Endodermal cell (in vitro differentiated cells): ENCODE results near the gene PDE4D. TPM values are rescaled to one million over a fixed set of nuclear protein-coding genes. Genes with fewer than 3 reads are reported as not detected.

Source experiments
- DNase-seq: peaks from one replicate; pipeline ENCODE4 v3.0.0-alpha.2; 2017
- H3K27ac ChIP-seq: 2 replicates; pipeline ENCODE4 v1.5.1; 2013; ENCODE audit warnings: mild to moderate bottlenecking, low read depth, low read length, moderate library complexity
- H3K27me3 ChIP-seq: 2 replicates; pipeline ENCODE4 v1.6.1; 2013; ENCODE audit warnings: mild to moderate bottlenecking, low read length, moderate library complexity; ENCODE audit not compliant: insufficient read depth, control insufficient read depth, poor library complexity, severe bottlenecking
- H3K36me3 ChIP-seq: 2 replicates; pipeline ENCODE4 v1.7.0; 2013; ENCODE audit warnings: mild to moderate bottlenecking, low read length, moderate library complexity; ENCODE audit not compliant: control insufficient read depth, insufficient read depth
- H3K4me1 ChIP-seq: one replicate; pipeline ENCODE4 v1.7.0; 2013; ENCODE audit warnings: low read length; ENCODE audit not compliant: control insufficient read depth, insufficient read depth
- H3K4me3 ChIP-seq: 2 replicates; pipeline ENCODE4 v1.5.1; 2013; ENCODE audit warnings: mild to moderate bottlenecking, low read length, moderate library complexity
- H3K9ac ChIP-seq: 2 replicates; pipeline ENCODE4 v1.6.1; 2013; ENCODE audit warnings: mild to moderate bottlenecking, low read length, moderate library complexity; ENCODE audit not compliant: poor library complexity, severe bottlenecking; ENCODE audit errors: extremely low read depth
- H3K9me3 ChIP-seq: 2 replicates; pipeline ENCODE4 v1.6.1; 2013; ENCODE audit warnings: mild to moderate bottlenecking, low read length, moderate library complexity; ENCODE audit not compliant: control insufficient read depth
- H3K27ac Mint-ChIP-seq: 2 replicates; pipeline ENCODE4 v1.8.0; 2020; ENCODE audit warnings: mixed read lengths
- H3K27me3 Mint-ChIP-seq: 2 replicates; pipeline ENCODE4 v1.8.0; 2021; ENCODE audit warnings: mild to moderate bottlenecking, mixed read lengths; ENCODE audit not compliant: insufficient read depth
- H3K36me3 Mint-ChIP-seq: 2 replicates; pipeline ENCODE4 v1.8.0; 2020; ENCODE audit warnings: low read depth, mixed read lengths
- H3K4me1 Mint-ChIP-seq: 2 replicates; pipeline ENCODE4 v1.8.0; 2020; ENCODE audit warnings: mixed read lengths
- H3K4me3 Mint-ChIP-seq: 2 replicates; pipeline ENCODE4 v1.8.0; 2020; ENCODE audit warnings: mild to moderate bottlenecking, moderate library complexity, mixed read lengths
- H3K9me3 Mint-ChIP-seq: 2 replicates; pipeline ENCODE4 v1.8.0; 2020; ENCODE audit warnings: mild to moderate bottlenecking, mixed read lengths
- WGBS, 2 experiments: methylation state at CpG; one replicate each; pipeline versions ENCODE4 v1.1.5 to v1.1.7; 2013; ENCODE audit warnings: missing lambda C conversion rate in 2 of 2, mixed read lengths in 1 of 2; ENCODE audit not compliant: insufficient coverage in 1 of 2, insufficient read length in 1 of 2; 5-methylcytosine and 5-hydroxymethylcytosine counted together
- total RNA-seq, 2 donors: library from RNA; stranded (reverse); fragmentation: NEBNext Ultra II Directional in 1 of 2; extraction: Animal tissue kit (Norgen Biotek cat#: 25700) in 1 of 2; gene quantifications; 2 replicates in 1 of 2; 3 replicates in 1 of 2; pipeline ENCODE4 v1.2.1, GENCODE V29; 2021
- TF ChIP-seq, protein P1 (sequence below): fragments of 200-600 bp; sonication (generic); conservative IDR thresholded peaks from 2 replicates; pipeline ENCODE4 v1.5.0; 2021; ENCODE audit warnings: antibody characterized with exemption, mild to moderate bottlenecking

PDE4D gene
- total RNA-seq, 2 donors from 2014 or later, result 9.2 to 11.4 TPM

GRCh38 chr5:59257488-59258400 lies 635.8 kb downstream of the PDE4D start:
- Histone ChIP-seq H3K4me1 (no peaks in the 10 kb centered on the region), H3K27ac (no peak overlapping the region), H3K4me3 (no peak overlapping the region), H3K9ac (no peak overlapping the region), H3K27me3 (no peaks in the 10 kb centered on the region), H3K36me3 (no peaks in the 10 kb centered on the region), H3K9me3 (no peaks in the 10 kb centered on the region)
- no peak overlapping the region for H3K4me3 Mint-ChIP-seq
- no peaks in the 10 kb centered on the region for H3K36me3 Mint-ChIP-seq
- no peak overlapping the region for H3K27ac Mint-ChIP-seq
- peaks cover 2% of the 10 kb centered on the region for H3K4me1 Mint-ChIP-seq
- DNase-seq, result no peak
- no peaks in the 10 kb centered on the region for H3K9me3 Mint-ChIP-seq
- TF ChIP-seq, protein P1, sequence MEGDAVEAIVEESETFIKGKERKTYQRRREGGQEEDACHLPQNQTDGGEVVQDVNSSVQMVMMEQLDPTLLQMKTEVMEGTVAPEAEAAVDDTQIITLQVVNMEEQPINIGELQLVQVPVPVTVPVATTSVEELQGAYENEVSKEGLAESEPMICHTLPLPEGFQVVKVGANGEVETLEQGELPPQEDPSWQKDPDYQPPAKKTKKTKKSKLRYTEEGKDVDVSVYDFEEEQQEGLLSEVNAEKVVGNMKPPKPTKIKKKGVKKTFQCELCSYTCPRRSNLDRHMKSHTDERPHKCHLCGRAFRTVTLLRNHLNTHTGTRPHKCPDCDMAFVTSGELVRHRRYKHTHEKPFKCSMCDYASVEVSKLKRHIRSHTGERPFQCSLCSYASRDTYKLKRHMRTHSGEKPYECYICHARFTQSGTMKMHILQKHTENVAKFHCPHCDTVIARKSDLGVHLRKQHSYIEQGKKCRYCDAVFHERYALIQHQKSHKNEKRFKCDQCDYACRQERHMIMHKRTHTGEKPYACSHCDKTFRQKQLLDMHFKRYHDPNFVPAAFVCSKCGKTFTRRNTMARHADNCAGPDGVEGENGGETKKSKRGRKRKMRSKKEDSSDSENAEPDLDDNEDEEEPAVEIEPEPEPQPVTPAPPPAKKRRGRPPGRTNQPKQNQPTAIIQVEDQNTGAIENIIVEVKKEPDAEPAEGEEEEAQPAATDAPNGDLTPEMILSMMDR, result no peak
- H3K27me3 Mint-ChIP-seq, result no peaks in the 10 kb centered on the region
- 76 to 91% methylated on average over 3 to 4 of the region's 4 CpGs for WGBS, 2 experiments

DNA sequence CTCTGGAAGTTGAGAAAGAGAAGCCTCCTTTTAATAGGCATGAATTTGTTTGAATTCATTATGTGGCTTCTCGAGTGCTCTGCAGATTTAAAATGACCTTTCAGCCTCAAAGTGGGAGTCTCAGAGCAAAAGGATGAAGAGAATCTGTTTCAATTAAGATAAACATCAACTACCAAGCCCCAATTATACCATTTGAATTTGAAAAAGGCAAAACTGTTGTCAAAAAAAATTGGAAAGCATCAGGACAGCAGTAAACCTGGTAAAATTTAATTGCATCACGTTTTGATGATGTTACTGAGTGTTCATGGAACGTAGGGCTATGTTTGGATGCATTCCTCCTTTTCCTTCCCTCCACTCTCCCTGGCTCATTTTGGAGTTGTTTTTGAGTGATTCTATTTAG lies 637.2 kb downstream of the PDE4D start:
- DNase-seq, result no peak
- TF ChIP-seq, protein P1, result no peak
- no peak overlapping the region for H3K27ac ChIP-seq
- Mint-ChIP-seq H3K36me3 (no peaks in the 10 kb centered on the region), H3K4me1 (peaks cover 2% of the 10 kb centered on the region), H3K9me3 (no peaks in the 10 kb centered on the region), H3K4me3 (no peak overlapping the region), H3K27ac (no peak overlapping the region), H3K27me3 (no peaks in the 10 kb centered on the region)
- H3K9me3 ChIP-seq, result no peaks in the 10 kb centered on the region
- H3K4me1 ChIP-seq, result no peaks in the 10 kb centered on the region
- no peak overlapping the region for H3K4me3 ChIP-seq
- WGBS, 2 experiments, result 76 to 100% methylated on average over 1 to 3 of the region's 3 CpGs
- H3K27me3 ChIP-seq, result no peaks in the 10 kb centered on the region
- H3K36me3 ChIP-seq, result no peaks in the 10 kb centered on the region
- H3K9ac ChIP-seq, result no peak overlapping the region

DNA sequence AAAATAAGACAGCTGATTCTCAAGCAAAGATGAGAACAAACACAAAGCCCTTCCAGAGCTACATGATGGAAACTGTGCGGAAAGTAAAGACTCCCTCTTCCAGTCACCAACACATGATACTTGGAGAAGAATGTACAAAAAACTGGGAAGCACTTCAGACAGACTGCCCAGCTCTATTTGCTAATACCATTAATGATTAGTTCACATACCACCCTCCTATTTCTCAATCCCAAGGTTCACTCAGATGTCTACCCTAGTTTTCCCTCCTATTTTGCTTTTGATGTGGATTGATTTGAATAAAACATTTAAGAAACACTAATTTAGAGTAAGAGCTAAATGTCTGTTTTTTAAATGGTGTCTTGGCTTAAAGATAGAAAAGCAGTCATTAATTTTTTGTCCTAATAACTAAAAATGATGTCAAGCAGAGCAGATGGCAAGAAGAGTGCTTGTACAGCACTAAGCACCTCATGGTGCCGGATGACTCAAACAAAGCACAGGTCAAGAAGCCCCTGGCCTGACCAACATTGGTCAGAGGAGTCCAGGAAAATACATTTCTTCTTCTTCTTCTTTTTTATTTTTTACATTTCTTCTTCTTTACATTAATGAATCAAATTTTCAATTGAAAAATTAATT lies 639.4 kb downstream of the PDE4D start:
- Mint-ChIP-seq H3K27ac (no peak overlapping the region), H3K4me1 (peaks cover 2% of the 10 kb centered on the region), H3K4me3 (no peak overlapping the region), H3K36me3 (no peaks in the 10 kb centered on the region), H3K9me3 (no peaks in the 10 kb centered on the region), H3K27me3 (no peaks in the 10 kb centered on the region)
- Histone ChIP-seq H3K9ac (no peak overlapping the region), H3K4me1 (no peaks in the 10 kb centered on the region), H3K36me3 (no peaks in the 10 kb centered on the region), H3K27ac (no peak overlapping the region), H3K4me3 (no peak overlapping the region), H3K27me3 (no peaks in the 10 kb centered on the region), H3K9me3 (no peaks in the 10 kb centered on the region)
- DNase-seq, result no peak
- TF ChIP-seq, protein P1, result no peak
- WGBS, 2 experiments, result 88 to 91% methylated on average over 1 to 2 of the region's 2 CpGs
